ENCODE data around the gene NCOR1.

NCOR1 gene

GRCh38 chr17:16243385-16243784 lies 28.1 kb upstream of the NCOR1 start:
- no peak overlapping the region for H2BK5ac ChIP-seq (ENCODE audit: low read depth, low read length, poor library complexity, severe bottlenecking)
- H4K91ac ChIP-seq (ENCODE audit: low read length), result no peak overlapping the region
- H3K79me1 ChIP-seq (replicated peaks; ENCODE audit: low read length, poor library complexity, severe bottlenecking), result peaks cover 16% of the 10 kb centered on the region
- H3K23ac ChIP-seq (ENCODE audit: low read length in 2 of 2), result no peak overlapping the region
- H3K4ac ChIP-seq (ENCODE audit: low read depth in 1 of 2, low read length in 2 of 2), result no peak overlapping the region
- H3K4me2 ChIP-seq (ENCODE audit: low read length, poor library complexity, severe bottlenecking), result no peak overlapping the region
- no peak for DNase-seq
- H3K14ac ChIP-seq (ENCODE audit: low read length in 2 of 2), result no peak overlapping the region
- no peak overlapping the region for H2AK5ac ChIP-seq (ENCODE audit: low read length, severe bottlenecking)
- H3K9ac ChIP-seq (ENCODE audit: low read length), result no peak overlapping the region
- no peak overlapping the region for H3K4me3 ChIP-seq (ENCODE audit: insufficient read depth in 1 of 2, low read depth in 1 of 2, low read length in 2 of 2)
- H2BK15ac ChIP-seq (ENCODE audit: low read depth, poor library complexity, severe bottlenecking), result no peak overlapping the region
- H2BK120ac ChIP-seq (ENCODE audit: low read depth, low read length), result no peak overlapping the region
- peaks cover 0 to 3% of the 10 kb centered on the region in 2 experiments for H3K36me3 ChIP-seq (ENCODE audit: control insufficient read depth in 1 of 2, insufficient read depth in 2 of 2, low read depth in 1 of 2, low read length in 2 of 2)
- H3K18ac ChIP-seq (ENCODE audit: low read depth in 1 of 2, low read length in 2 of 2), result no peak overlapping the region
- no peaks in the 10 kb centered on the region for H3K4me1 ChIP-seq (ENCODE audit: control insufficient read depth, insufficient read depth, low read depth, low read length)
- H2BK12ac ChIP-seq (ENCODE audit: low read length in 2 of 2), result no peak overlapping the region
- H2AFZ ChIP-seq (ENCODE audit: low read depth, low read length), result no peak overlapping the region
- no peak overlapping the region for H4K8ac ChIP-seq (ENCODE audit: low read length)
- WGBS, result 86% methylated on average over 5 of the region's 5 CpGs
- H3K27me3 ChIP-seq (ENCODE audit: control insufficient read depth in 1 of 2, insufficient read depth in 1 of 2, low read length in 2 of 2), result no peaks in the 10 kb centered on the region
- H3K9me3 ChIP-seq (ENCODE audit: control insufficient read depth, low read length), result no peaks in the 10 kb centered on the region
- no peak overlapping the region for H3K27ac ChIP-seq (ENCODE audit: low read length, poor library complexity, severe bottlenecking)

- no peaks in the 10 kb centered on the region for H3K9me3 ChIP-seq (ENCODE audit: control insufficient read depth, low read length)
- no peaks in the 10 kb centered on the region for H3K27me3 ChIP-seq (ENCODE audit: control insufficient read depth in 1 of 2, insufficient read depth in 1 of 2, low read length in 2 of 2)
- no peak overlapping the region for H4K91ac ChIP-seq (ENCODE audit: low read length)
- peaks cover 0 to 3% of the 10 kb centered on the region in 2 experiments for H3K36me3 ChIP-seq (ENCODE audit: control insufficient read depth in 1 of 2, insufficient read depth in 2 of 2, low read depth in 1 of 2, low read length in 2 of 2)
- no peak overlapping the region for H3K23ac ChIP-seq (ENCODE audit: low read length in 2 of 2)
- DNase-seq, result no peak
- H2AFZ ChIP-seq (ENCODE audit: low read depth, low read length), result no peak overlapping the region
- H3K4me1 ChIP-seq (ENCODE audit: control insufficient read depth, insufficient read depth, low read depth, low read length), result no peaks in the 10 kb centered on the region
- no peak overlapping the region for H2AK5ac ChIP-seq (ENCODE audit: low read length, severe bottlenecking)
- no peak overlapping the region for H2BK12ac ChIP-seq (ENCODE audit: low read length in 2 of 2)
- H3K79me1 ChIP-seq (replicated peaks; ENCODE audit: low read length, poor library complexity, severe bottlenecking), result peaks cover 15% of the 10 kb centered on the region
- H4K8ac ChIP-seq (ENCODE audit: low read length), result no peak overlapping the region
- H3K18ac ChIP-seq (ENCODE audit: low read depth in 1 of 2, low read length in 2 of 2), result no peak overlapping the region
- H3K9ac ChIP-seq (ENCODE audit: low read length), result no peak overlapping the region
- H3K4me3 ChIP-seq (ENCODE audit: insufficient read depth in 1 of 2, low read depth in 1 of 2, low read length in 2 of 2), result no peak overlapping the region
- no peak overlapping the region for H3K4me2 ChIP-seq (ENCODE audit: low read length, poor library complexity, severe bottlenecking)
- no peak overlapping the region for H2BK15ac ChIP-seq (ENCODE audit: low read depth, poor library complexity, severe bottlenecking)
- H3K14ac ChIP-seq (ENCODE audit: low read length in 2 of 2), result no peak overlapping the region
- H3K27ac ChIP-seq (ENCODE audit: low read length, poor library complexity, severe bottlenecking), result no peak overlapping the region
- no peak overlapping the region for H3K4ac ChIP-seq (ENCODE audit: low read depth in 1 of 2, low read length in 2 of 2)
- no peak overlapping the region for H2BK120ac ChIP-seq (ENCODE audit: low read depth, low read length)
- no peak overlapping the region for H2BK5ac ChIP-seq (ENCODE audit: low read depth, low read length, poor library complexity, severe bottlenecking)
Observed at GRCh38 chr17:16241906-16242399, 26.6 kb upstream of the NCOR1 start.

GRCh38 chr17:16239931-16240330 lies 24.6 kb upstream of the NCOR1 start:
- H3K27me3 ChIP-seq (ENCODE audit: control insufficient read depth in 1 of 2, insufficient read depth in 1 of 2, low read length in 2 of 2), result no peaks in the 10 kb centered on the region
- H3K36me3 ChIP-seq (ENCODE audit: control insufficient read depth in 1 of 2, insufficient read depth in 2 of 2, low read depth in 1 of 2, low read length in 2 of 2), result peaks cover under 1 to 3% of the 10 kb centered on the region in 2 experiments
- H2BK5ac ChIP-seq (ENCODE audit: low read depth, low read length, poor library complexity, severe bottlenecking), result no peak overlapping the region
- no peak overlapping the region for H4K91ac ChIP-seq (ENCODE audit: low read length)
- H2BK12ac ChIP-seq (ENCODE audit: low read length in 2 of 2), result no peak overlapping the region
- no peak overlapping the region for H3K14ac ChIP-seq (ENCODE audit: low read length in 2 of 2)
- no peak overlapping the region for H3K23ac ChIP-seq (ENCODE audit: low read length in 2 of 2)
- no peak overlapping the region for H2AFZ ChIP-seq (ENCODE audit: low read depth, low read length)
- peaks cover 13% of the 10 kb centered on the region for H3K79me1 ChIP-seq (replicated peaks; ENCODE audit: low read length, poor library complexity, severe bottlenecking)
- no peak overlapping the region for H3K9ac ChIP-seq (ENCODE audit: low read length)
- H3K9me3 ChIP-seq (ENCODE audit: control insufficient read depth, low read length), result no peaks in the 10 kb centered on the region
- no peak overlapping the region for H3K4ac ChIP-seq (ENCODE audit: low read depth in 1 of 2, low read length in 2 of 2)
- no peak overlapping the region for H3K4me3 ChIP-seq (ENCODE audit: insufficient read depth in 1 of 2, low read depth in 1 of 2, low read length in 2 of 2)
- no peak overlapping the region for H4K8ac ChIP-seq (ENCODE audit: low read length)
- H2BK15ac ChIP-seq (ENCODE audit: low read depth, poor library complexity, severe bottlenecking), result no peak overlapping the region
- H3K4me1 ChIP-seq (ENCODE audit: control insufficient read depth, insufficient read depth, low read depth, low read length), result no peaks in the 10 kb centered on the region
- H2AK5ac ChIP-seq (ENCODE audit: low read length, severe bottlenecking), result no peak overlapping the region
- no peak overlapping the region for H3K4me2 ChIP-seq (ENCODE audit: low read length, poor library complexity, severe bottlenecking)
- WGBS, result 100% methylated on average over 3 of the region's 3 CpGs
- no peak overlapping the region for H2BK120ac ChIP-seq (ENCODE audit: low read depth, low read length)
- H3K27ac ChIP-seq (ENCODE audit: low read length, poor library complexity, severe bottlenecking), result no peak overlapping the region
- no peak for DNase-seq
- H3K18ac ChIP-seq (ENCODE audit: low read depth in 1 of 2, low read length in 2 of 2), result no peak overlapping the region

GRCh38 chr17:16232391-16232790 lies 17.1 kb upstream of the NCOR1 start:
- no peak overlapping the region for H2BK12ac ChIP-seq (ENCODE audit: low read length in 2 of 2)
- H3K9me3 ChIP-seq (ENCODE audit: control insufficient read depth, low read length), result no peaks in the 10 kb centered on the region
- H3K4me2 ChIP-seq (ENCODE audit: low read length, poor library complexity, severe bottlenecking), result no peak overlapping the region
- DNase-seq, result no peak
- no peak overlapping the region for H3K27ac ChIP-seq (ENCODE audit: low read length, poor library complexity, severe bottlenecking)
- H3K27me3 ChIP-seq (ENCODE audit: control insufficient read depth in 1 of 2, insufficient read depth in 1 of 2, low read length in 2 of 2), result no peaks in the 10 kb centered on the region
- no peak overlapping the region for H3K4ac ChIP-seq (ENCODE audit: low read depth in 1 of 2, low read length in 2 of 2)
- WGBS, result 100% methylated on average over 1 of the region's 1 CpG
- no peak overlapping the region for H2BK5ac ChIP-seq (ENCODE audit: low read depth, low read length, poor library complexity, severe bottlenecking)
- no peak overlapping the region for H3K4me3 ChIP-seq (ENCODE audit: insufficient read depth in 1 of 2, low read depth in 1 of 2, low read length in 2 of 2)
- no peak overlapping the region for H2AFZ ChIP-seq (ENCODE audit: low read depth, low read length)
- H3K79me1 ChIP-seq (replicated peaks; ENCODE audit: low read length, poor library complexity, severe bottlenecking), result peaks cover 11% of the 10 kb centered on the region
- H3K14ac ChIP-seq (ENCODE audit: low read length in 2 of 2), result no peak overlapping the region
- H3K36me3 ChIP-seq (ENCODE audit: control insufficient read depth in 1 of 2, insufficient read depth in 2 of 2, low read depth in 1 of 2, low read length in 2 of 2), result peaks cover 0 to 3% of the 10 kb centered on the region in 2 experiments
- H3K4me1 ChIP-seq (ENCODE audit: control insufficient read depth, insufficient read depth, low read depth, low read length), result peaks cover 3% of the 10 kb centered on the region
- no peak overlapping the region for H3K9ac ChIP-seq (ENCODE audit: low read length)
- H2AK5ac ChIP-seq (ENCODE audit: low read length, severe bottlenecking), result no peak overlapping the region
- no peak overlapping the region for H2BK120ac ChIP-seq (ENCODE audit: low read depth, low read length)
- no peak overlapping the region for H2BK15ac ChIP-seq (ENCODE audit: low read depth, poor library complexity, severe bottlenecking)
- no peak overlapping the region for H4K91ac ChIP-seq (ENCODE audit: low read length)
- H3K18ac ChIP-seq (ENCODE audit: low read depth in 1 of 2, low read length in 2 of 2), result no peak overlapping the region
- no peak overlapping the region for H4K8ac ChIP-seq (ENCODE audit: low read length)
- no peak overlapping the region for H3K23ac ChIP-seq (ENCODE audit: low read length in 2 of 2)

Data from mesenchymal stem cell (in vitro differentiated cells and primary cell).